Skeletal muscle tissue (tissue), 4 donors: ENCODE data around the gene GOLGA6L26. TPM values are rescaled to one million over a fixed set of nuclear protein-coding genes. Genes with fewer than 3 reads are reported as not detected.
"Not testable (repeated sequence)": the region's sequence is repeated elsewhere in the genome, so short reads cannot be mapped to it uniquely, and the experiment has no call there.

ENCODE experiments used
- H3K27ac ChIP-seq: one replicate; pipeline ENCODE4 v1.7.0; 2013; ENCODE audit warnings: mild to moderate bottlenecking, low read depth, low read length, inconsistent platforms
- H3K27me3 ChIP-seq, 3 donors: one replicate each; pipeline ENCODE4 v1.7.0; 2013; ENCODE audit warnings: low read length in 3 of 3; ENCODE audit not compliant: control insufficient read depth in 3 of 3, insufficient read depth in 3 of 3
- H3K36me3 ChIP-seq, 3 donors: one replicate each; pipeline ENCODE4 v1.7.0; 2013; ENCODE audit warnings: low read length in 3 of 3; ENCODE audit not compliant: control insufficient read depth in 3 of 3, insufficient read depth in 3 of 3
- H3K4me1 ChIP-seq, 3 donors: one replicate each; pipeline ENCODE4 v1.7.0; 2013; ENCODE audit warnings: low read length in 3 of 3, mild to moderate bottlenecking in 3 of 3; ENCODE audit not compliant: control insufficient read depth in 3 of 3, insufficient read depth in 3 of 3
- H3K4me3 ChIP-seq, 3 donors: one replicate each; pipeline ENCODE4 v1.7.0; 2013; ENCODE audit warnings: low read length in 3 of 3
- H3K9ac ChIP-seq, 3 donors: one replicate each; pipeline ENCODE4 v1.7.0; 2013; ENCODE audit warnings: low read length in 3 of 3, mild to moderate bottlenecking in 3 of 3, moderate library complexity in 2 of 3, low read depth in 1 of 3
- H3K9me3 ChIP-seq, 3 donors: one replicate each; pipeline ENCODE4 v1.7.0; 2013; ENCODE audit warnings: low read length in 3 of 3; ENCODE audit not compliant: control insufficient read depth in 3 of 3
- total RNA-seq: library from RNA; depleted of rRNA; stranded (reverse); fragments of >200 nt; gene quantifications from one replicate; pipeline ENCODE4 v1.2.3, GENCODE V29; 2014
- donor health status: Osteomylitis.

GOLGA6L26 gene
- total RNA-seq, 1 donor from 2014 or later = not detected

- not testable (repeated sequence) for H3K27ac ChIP-seq, H3K27me3 ChIP-seq, H3K9me3 ChIP-seq, H3K9ac ChIP-seq, H3K4me1 ChIP-seq, H3K36me3 ChIP-seq, H3K4me3 ChIP-seq
Measured at GRCh38 chr15:23364261-23364660, 30.3 kb upstream of the GOLGA6L26 start.

GRCh38 chr15:23362622-23363021, 28.6 kb upstream of the GOLGA6L26 start:
- not testable (repeated sequence) for H3K27me3 ChIP-seq, H3K4me1 ChIP-seq, H3K9ac ChIP-seq, H3K4me3 ChIP-seq, H3K9me3 ChIP-seq, H3K36me3 ChIP-seq, H3K27ac ChIP-seq

- H3K9ac ChIP-seq, H3K27me3 ChIP-seq, H3K27ac ChIP-seq, H3K4me3 ChIP-seq, H3K36me3 ChIP-seq, H3K4me1 ChIP-seq, H3K9me3 ChIP-seq: not testable (repeated sequence)
Measured at GRCh38 chr15:23354448-23354847, 20.5 kb upstream of the GOLGA6L26 start, which contains the start of gene GOLGA8S. Gene GOLGA8S, plus strand, starts transcription at chr15:23354748. Its CDS starts 62 bp downstream, at chr15:23354810.

GRCh38 chr15:23311233-23311632, 22.8 kb downstream of the GOLGA6L26 start:
- not testable (repeated sequence) for H3K4me1 ChIP-seq, H3K27me3 ChIP-seq, H3K9me3 ChIP-seq, H3K9ac ChIP-seq, H3K4me3 ChIP-seq, H3K27ac ChIP-seq
- H3K36me3 ChIP-seq = peaks cover 7 to 29% (median 18%) of the 10 kb centered on the region in 3 donors

GRCh38 chr15:23305921-23306320, 28.1 kb downstream of the GOLGA6L26 start:
- H3K36me3 ChIP-seq = peaks cover 4 to 22% (median 14%) of the 10 kb centered on the region in 3 donors
- H3K4me3 ChIP-seq = not testable (repeated sequence)

GRCh38 chr15:23304805-23305204, 29.2 kb downstream of the GOLGA6L26 start:
- not testable (repeated sequence) for H3K27me3 ChIP-seq, H3K9me3 ChIP-seq, H3K27ac ChIP-seq, H3K4me1 ChIP-seq
- peaks cover 0 to 14% (median 6%) of the 10 kb centered on the region in 3 donors for H3K36me3 ChIP-seq
- H3K4me3 ChIP-seq = peak overlapping the region in 1 of 3 donors; percentile 83
- H3K9ac ChIP-seq = peak overlapping the region in 1 of 3 donors; percentile 63

More at GRCh38 chr15:23305921-23306320, 28.1 kb downstream of the GOLGA6L26 start:
- not testable (repeated sequence) for H3K27ac ChIP-seq, H3K9ac ChIP-seq, H3K4me1 ChIP-seq, H3K9me3 ChIP-seq, H3K27me3 ChIP-seq

GRCh38 chr15:23304267-23304666, 29.7 kb downstream of the GOLGA6L26 start:
- Histone ChIP-seq H3K9ac (peak overlapping the region in 2 of 3 donors; percentile 60 to 63), H3K4me3 (peak overlapping the region; percentile 27 to 83 (median 67)), H3K36me3 (peaks cover 0 to 10% (median 6%) of the 10 kb centered on the region in 3 donors)
- H3K4me1 ChIP-seq, H3K27me3 ChIP-seq, H3K9me3 ChIP-seq, H3K27ac ChIP-seq: not testable (repeated sequence)

GRCh38 chr15:23303654-23304053, 30.3 kb downstream of the GOLGA6L26 start:
- Histone ChIP-seq H3K4me3 (peak overlapping the region; percentile 27 to 83 (median 67)), H3K9ac (peak overlapping the region in 2 of 3 donors; percentile 60 to 63)
- H3K27me3 ChIP-seq, H3K36me3 ChIP-seq, H3K4me1 ChIP-seq, H3K9me3 ChIP-seq, H3K27ac ChIP-seq: not testable (repeated sequence)

- H3K4me3 ChIP-seq, H3K9me3 ChIP-seq, H3K27ac ChIP-seq, H3K4me1 ChIP-seq, H3K9ac ChIP-seq, H3K36me3 ChIP-seq, H3K27me3 ChIP-seq: not testable (repeated sequence)
Measured at GRCh38 chr15:23303246-23303645, 30.8 kb downstream of the GOLGA6L26 start.
